ENCODE results near the gene PTCD2.

GRCh38 chr5:72397836-72398235, 77.7 kb downstream of the PTCD2 start:
- TF ChIP-seq POLR2AphosphoS5 (IDR thresholded peaks at IDR 0.05; ENCODE audit: insufficient read depth, low read depth, low read length) = no peak
- TF ChIP-seq CTCF (IDR thresholded peaks at IDR 0.05; ENCODE audit: extremely low read depth in 1 of 2, insufficient read depth in 1 of 2, low read depth in 1 of 2, low read length in 2 of 2) = no peak
- no peak for TF ChIP-seq POLR2A (IDR thresholded peaks at IDR 0.05; ENCODE audit: low read depth, low read length)
- no peak for TF ChIP-seq EZH2 (IDR thresholded peaks at IDR 0.05; ENCODE audit: borderline replicate concordance, low read depth, low read length, severe bottlenecking)
- no peak for TF ChIP-seq GATA2 (IDR thresholded peaks at IDR 0.05; ENCODE audit: insufficient read depth, insufficient read length, low read depth, low read length)
- no peak for TF ChIP-seq MAX (IDR thresholded peaks at IDR 0.05; ENCODE audit: insufficient read depth, insufficient read length)
- TF ChIP-seq JUN (IDR thresholded peaks at IDR 0.05; ENCODE audit: borderline replicate concordance, insufficient read depth, insufficient read length, low read depth) = no peak
